SK-N-SH (cell line): ENCODE data around the gene KLHL17. TPM values are rescaled to one million over a fixed set of nuclear protein-coding genes. Genes with fewer than 3 reads are reported as not detected.
A peak's percentile ranks its signal among the peaks of the same experiment; 100 is the strongest.

Source experiments
- CTCF ChIA-PET: fragments of 300-600, 350-600 bp; formaldehyde crosslinking; extraction: SDS; loops from one replicate; lab custom pipeline; 2021; lab: Yijun Ruan, JAX
- POLR2A ChIA-PET: fragments of 350-600 bp; sonication (Branson Sonifier 250); formaldehyde crosslinking; extraction: SDS; loops from one replicate; lab custom pipeline; 2020; ENCODE audit warnings: antibody characterized with exemption, inconsistent platforms; lab: Yijun Ruan, JAX
- DNase-seq: peaks from one replicate; pipeline ENCODE4 v3.0.0; 2012
- H2AFZ ChIP-seq: fragments of 200-600 bp; sonication (generic); 2 replicates; pipeline ENCODE4 v1.8.1; 2016; ENCODE audit warnings: antibody characterized with exemption, mild to moderate bottlenecking, low read depth
- H3F3A ChIP-seq: fragments of 200-600 bp; sonication (generic); replicated peaks from 2 replicates; pipeline ENCODE3; 2016; ENCODE audit warnings: antibody characterized with exemption, mild to moderate bottlenecking; ENCODE audit not compliant: insufficient read depth
- H3K27ac ChIP-seq, 2 experiments: fragments of 200-500 bp in 1 of 2; fragments of 200-600 bp in 1 of 2; sonication (Bioruptor generic) in 1 of 2; sonication (generic), shearing (Covaris generic) in 1 of 2; 2 replicates each; pipeline versions ENCODE4 v1.5.1 to v1.6.1; 2014 to 2016; ENCODE audit warnings: low read depth in 2 of 2, inconsistent platforms in 1 of 2, low read length in 1 of 2, mild to moderate bottlenecking in 1 of 2, mixed read lengths in 1 of 2
- H3K27me3 ChIP-seq: fragments of 200-600 bp; sonication (generic), shearing (Covaris generic); 2 replicates; pipeline ENCODE4 v1.6.1; 2016; ENCODE audit warnings: mixed run types; ENCODE audit not compliant: insufficient read depth
- H3K36me3 ChIP-seq, 2 experiments: fragments of 200-500 bp in 1 of 2; fragments of 200-600 bp in 1 of 2; sonication (Bioruptor generic) in 1 of 2; sonication (generic) in 1 of 2; replicated peaks in 1 of 2; 2 replicates each; pipeline versions ENCODE3 to v1.5.1; 2014 to 2016; ENCODE audit warnings: low read length in 1 of 2, mild to moderate bottlenecking in 1 of 2; ENCODE audit not compliant: insufficient read depth in 2 of 2, control insufficient read depth in 1 of 2
- H3K4me1 ChIP-seq, 2 experiments: fragments of 200-500 bp in 1 of 2; fragments of 200-600 bp in 1 of 2; sonication (Bioruptor generic) in 1 of 2; sonication (generic), shearing (Covaris generic) in 1 of 2; 2 replicates each; pipeline versions ENCODE4 v1.5.1 to v1.6.1; 2014 to 2016; ENCODE audit warnings: low read depth in 1 of 2, low read length in 1 of 2, mixed run types in 1 of 2; ENCODE audit not compliant: insufficient read depth in 2 of 2, control insufficient read depth in 1 of 2
- H3K4me2 ChIP-seq: fragments of 200-600 bp; sonication (generic), shearing (Covaris generic); 2 replicates; pipeline ENCODE4 v1.6.1; 2017; ENCODE audit warnings: mixed run types
- H3K4me3 ChIP-seq, 2 experiments: fragments of 200-500 bp in 1 of 2; fragments of 200-600 bp in 1 of 2; sonication (Bioruptor generic) in 1 of 2; sonication (generic), shearing (Covaris generic) in 1 of 2; 2 replicates each; pipeline versions ENCODE4 v1.5.1 to v1.8.1; 2014 to 2016; ENCODE audit warnings: low read depth in 2 of 2, inconsistent platforms in 1 of 2, low read length in 1 of 2, mild to moderate bottlenecking in 1 of 2, mixed read lengths in 1 of 2, moderate library complexity in 1 of 2
- H3K79me2 ChIP-seq: fragments of 200-600 bp; sonication (generic); 2 replicates; pipeline ENCODE4 v1.8.1; 2017; ENCODE audit warnings: mild to moderate bottlenecking; ENCODE audit not compliant: insufficient read depth
- H3K9ac ChIP-seq: fragments of 200-600 bp; sonication (generic); 2 replicates; pipeline ENCODE4 v1.6.1; 2017; ENCODE audit warnings: mixed run types
- H3K9me2 ChIP-seq: fragments of 200-600 bp; sonication (generic); 2 replicates; pipeline ENCODE4 v1.6.1; 2017; ENCODE audit warnings: mixed run types
- H3K9me3 ChIP-seq: fragments of 200-600 bp; sonication (generic); 2 replicates; pipeline ENCODE4 v1.6.1; 2017; ENCODE audit warnings: mixed run types, mild to moderate bottlenecking, moderate library complexity
- H4K20me1 ChIP-seq: fragments of 200-600 bp; sonication (generic); 2 replicates; pipeline ENCODE4 v1.6.1; 2017; ENCODE audit warnings: mild to moderate bottlenecking, mixed run types; ENCODE audit not compliant: insufficient read depth
- EP300 ChIP-seq, 2 experiments: IDR thresholded peaks; 2 replicates each; pipeline versions ENCODE4 v1.4.0 to v1.6.1; 2012; ENCODE audit warnings: borderline replicate concordance in 1 of 2, low read depth in 1 of 2, low read length in 1 of 2
- GATA2 ChIP-seq: sonication (generic); formaldehyde crosslinking; IDR thresholded peaks from 2 replicates; pipeline ENCODE4 v1.5.0; 2020; ENCODE audit warnings: mild to moderate bottlenecking, missing genetic modification reagents
- MAX ChIP-seq: IDR thresholded peaks from 2 replicates; pipeline ENCODE4 v1.4.0; 2012; ENCODE audit warnings: low read depth
- MXI1 ChIP-seq: IDR thresholded peaks from 2 replicates; pipeline ENCODE4 v1.6.1; 2012; ENCODE audit warnings: mild to moderate bottlenecking, low read depth, low read length, improper control_type of control experiment
- RAD21 ChIP-seq: IDR thresholded peaks from 2 replicates; pipeline ENCODE4 v1.6.1; 2012; ENCODE audit warnings: mild to moderate bottlenecking, low read length
- REST ChIP-seq: IDR thresholded peaks from 2 replicates; pipeline ENCODE4 v1.6.1; 2012; ENCODE audit warnings: mild to moderate bottlenecking, low read depth, low read length, moderate library complexity
- SMC3 ChIP-seq: IDR thresholded peaks from 2 replicates; pipeline ENCODE4 v1.6.1; 2012; ENCODE audit warnings: low read depth, low read length, improper control_type of control experiment
- TAF1 ChIP-seq: IDR thresholded peaks from 2 replicates; pipeline ENCODE4 v1.6.1; 2012; ENCODE audit warnings: low read depth, mild to moderate bottlenecking, low read length, moderate library complexity, borderline replicate concordance
- USF1 ChIP-seq: IDR thresholded peaks from 2 replicates; pipeline ENCODE4 v1.4.0; 2012; ENCODE audit warnings: low read depth, borderline replicate concordance
- ZBTB33 ChIP-seq: IDR thresholded peaks from 2 replicates; pipeline ENCODE4 v1.4.0; 2012; ENCODE audit warnings: low read depth, borderline replicate concordance
- WGBS: methylation state at CpG from one replicate; pipeline ENCODE4 v1.1.6; 2017; ENCODE audit warnings: low lambda C conversion rate; 5-methylcytosine and 5-hydroxymethylcytosine counted together
- polyA plus RNA-seq, 3 experiments: library from polyadenylated mRNA; depleted of rRNA; stranded (reverse); fragments of >200 nt; gene quantifications; 2 replicates each; pipeline ENCODE4 v1.2.3, GENCODE V29; 2012
- TF ChIP-seq, protein P1 (sequence below): fragments of 200-600 bp; sonication (generic); IDR thresholded peaks from 2 replicates; pipeline ENCODE4 v1.6.1; 2017; ENCODE audit warnings: antibody characterized with exemption, mild to moderate bottlenecking, moderate library complexity

Gene KLHL17
- polyA plus RNA-seq, 1 of the 3 experiments (the other 2 are of a cell fraction) = 27.3 TPM

DNA sequence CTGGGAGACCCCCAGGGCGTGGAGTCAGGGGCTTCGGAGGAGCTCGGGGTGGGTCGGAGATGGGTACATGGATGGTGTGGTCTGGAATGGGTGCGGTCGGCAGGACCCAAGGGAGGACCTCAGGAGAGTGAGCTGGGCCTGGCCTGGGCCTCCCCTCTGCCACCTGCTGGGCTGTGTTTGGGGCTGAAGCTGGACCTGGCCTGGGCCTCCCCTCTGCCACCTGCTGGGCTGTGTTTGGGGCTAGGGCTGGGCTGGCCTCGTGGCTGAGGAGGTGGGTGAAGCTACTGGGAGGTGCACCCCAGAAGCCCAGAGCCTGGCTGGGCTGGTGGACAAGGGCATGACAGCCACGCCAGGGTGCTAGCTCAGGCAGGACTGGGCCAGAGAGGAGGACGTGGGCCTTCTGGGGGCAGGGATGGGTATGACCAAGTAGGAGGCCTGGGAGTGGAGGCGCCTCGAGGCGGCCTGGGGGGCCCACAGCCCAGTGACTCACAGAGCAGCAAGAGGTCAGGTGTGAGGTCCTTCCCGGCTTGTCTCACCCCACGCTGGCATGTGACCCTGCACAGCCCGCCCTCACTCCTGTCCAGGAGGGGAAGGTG lies 22.2 kb upstream of the KLHL17 start:
- H4K20me1 ChIP-seq = no peaks in the 10 kb centered on the region
- H3K9me2 ChIP-seq = no peaks in the 10 kb centered on the region
- peaks cover 5% of the 10 kb centered on the region for H3F3A ChIP-seq
- POLR2A ChIA-PET = interaction anchor here (1.5 kb wide), 1 partner anchor 32 kb away, joined by 5 read pairs; no protein-coding TSS in a partner anchor
- H3K4me3 ChIP-seq = no peak overlapping the region
- H3K9me3 ChIP-seq = no peaks in the 10 kb centered on the region
- H3K27ac ChIP-seq = no peak overlapping the region
- no peak overlapping the region for H3K9ac ChIP-seq
- H3K36me3 ChIP-seq = no peaks in the 10 kb centered on the region
- TF ChIP-seq, protein P1, sequence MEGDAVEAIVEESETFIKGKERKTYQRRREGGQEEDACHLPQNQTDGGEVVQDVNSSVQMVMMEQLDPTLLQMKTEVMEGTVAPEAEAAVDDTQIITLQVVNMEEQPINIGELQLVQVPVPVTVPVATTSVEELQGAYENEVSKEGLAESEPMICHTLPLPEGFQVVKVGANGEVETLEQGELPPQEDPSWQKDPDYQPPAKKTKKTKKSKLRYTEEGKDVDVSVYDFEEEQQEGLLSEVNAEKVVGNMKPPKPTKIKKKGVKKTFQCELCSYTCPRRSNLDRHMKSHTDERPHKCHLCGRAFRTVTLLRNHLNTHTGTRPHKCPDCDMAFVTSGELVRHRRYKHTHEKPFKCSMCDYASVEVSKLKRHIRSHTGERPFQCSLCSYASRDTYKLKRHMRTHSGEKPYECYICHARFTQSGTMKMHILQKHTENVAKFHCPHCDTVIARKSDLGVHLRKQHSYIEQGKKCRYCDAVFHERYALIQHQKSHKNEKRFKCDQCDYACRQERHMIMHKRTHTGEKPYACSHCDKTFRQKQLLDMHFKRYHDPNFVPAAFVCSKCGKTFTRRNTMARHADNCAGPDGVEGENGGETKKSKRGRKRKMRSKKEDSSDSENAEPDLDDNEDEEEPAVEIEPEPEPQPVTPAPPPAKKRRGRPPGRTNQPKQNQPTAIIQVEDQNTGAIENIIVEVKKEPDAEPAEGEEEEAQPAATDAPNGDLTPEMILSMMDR = peak; percentile 47
- TF ChIP-seq RAD21 = peak; percentile 63
- TF ChIP-seq TAF1 = no peak
- no peak for TF ChIP-seq ZBTB33
- TF ChIP-seq USF1 = no peak
- TF ChIP-seq GATA2 (CRISPR knock-in tag) = no peak
- peak; percentile 84 for TF ChIP-seq SMC3
- 89% methylated on average over 6 of the region's 15 CpGs for WGBS
- H3K4me2 ChIP-seq = no peak overlapping the region
- peaks cover 0 to 49% of the 10 kb centered on the region in 2 experiments; a peak in 1 of 4 replicates for H3K4me1 ChIP-seq
- H2AFZ ChIP-seq = no peak overlapping the region
- DNase-seq = peak; percentile 68
- CTCF ChIA-PET = interaction anchor here (0.8 to 8.9 kb wide), 20 partner anchors 8 to 124 kb away, joined by 3 to 125 read pairs (median 4); partner anchors contain the start of gene SAMD11
- H3K27me3 ChIP-seq = no peaks in the 10 kb centered on the region
- no peaks in the 10 kb centered on the region for H3K79me2 ChIP-seq

DNA sequence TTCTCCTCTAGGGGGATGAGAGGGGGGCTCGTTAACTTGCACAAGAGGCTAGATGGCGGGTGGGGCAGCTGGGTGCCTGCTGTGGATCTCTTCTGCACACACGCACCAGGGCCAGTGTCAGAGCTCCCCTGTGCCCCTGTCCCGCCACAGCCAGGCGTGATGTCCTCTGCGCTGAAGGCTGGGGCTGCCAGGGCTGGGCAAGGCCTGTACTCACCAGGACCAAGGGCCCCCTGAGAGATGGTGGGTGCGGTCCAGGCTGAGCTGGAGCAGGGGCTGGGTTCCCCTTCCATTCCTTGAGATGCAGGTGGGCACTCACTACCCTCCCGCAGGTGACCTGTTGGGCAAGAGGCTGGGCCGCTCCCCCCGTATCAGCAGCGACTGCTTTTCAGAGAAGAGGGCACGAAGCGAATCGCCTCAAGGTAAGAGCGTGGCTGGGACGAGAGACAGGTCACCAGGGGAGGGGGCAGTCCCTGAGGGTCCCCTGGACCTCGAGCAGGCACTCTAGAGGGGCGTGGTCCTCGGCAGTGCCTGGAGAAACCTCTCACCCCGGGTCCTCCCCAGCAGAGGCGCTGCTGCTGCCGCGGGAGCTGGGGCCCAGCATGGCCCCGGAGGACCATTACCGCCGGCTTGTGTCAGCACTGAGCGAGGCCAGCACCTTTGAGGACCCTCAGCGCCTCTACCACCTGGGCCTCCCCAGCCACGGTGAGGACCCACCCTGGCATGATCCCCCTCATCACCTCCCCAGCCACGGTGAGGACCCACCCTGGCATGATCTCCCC lies 21.5 kb upstream of the KLHL17 start:
- H3K4me2 ChIP-seq = no peak overlapping the region
- no peaks in the 10 kb centered on the region for H3K9me3 ChIP-seq
- H3K27me3 ChIP-seq = no peaks in the 10 kb centered on the region
- H3K36me3 ChIP-seq = peaks cover 0 to 3% of the 10 kb centered on the region in 2 experiments
- H3K79me2 ChIP-seq = no peaks in the 10 kb centered on the region
- 90% methylated on average over 2 of the region's 30 CpGs for WGBS
- H3K9me2 ChIP-seq = no peaks in the 10 kb centered on the region
- peaks cover 0 to 55% of the 10 kb centered on the region in 2 experiments; a peak in 1 of 4 replicates for H3K4me1 ChIP-seq
- H2AFZ ChIP-seq = no peak overlapping the region
- CTCF ChIA-PET = interaction anchor here (0.9 to 8.9 kb wide), 20 partner anchors 9 to 123 kb away, joined by 3 to 125 read pairs (median 5); partner anchors contain the start of genes NOC2L and SAMD11
- H4K20me1 ChIP-seq = no peaks in the 10 kb centered on the region
- DNase-seq = no peak
- H3K9ac ChIP-seq = no peak overlapping the region
- H3F3A ChIP-seq = peaks cover 7% of the 10 kb centered on the region
- POLR2A ChIA-PET = interaction anchor here (1.5 to 1.6 kb wide), 2 partner anchors 8 to 33 kb away, joined by 5 to 6 read pairs; no protein-coding TSS in a partner anchor
- peak overlapping the region in 1 of 2 experiments; percentile 28; a peak in 1 of 4 replicates for H3K27ac ChIP-seq
- no peak overlapping the region for H3K4me3 ChIP-seq
- TF ChIP-seq EP300 (IDR thresholded peaks at IDR 0.05; ENCODE audit: borderline replicate concordance in 1 of 2, low read depth in 1 of 2, low read length in 1 of 2) (no peak), MXI1 (no peak), REST (no peak), MAX (no peak)
- TF ChIP-seq, protein P1 = no peak
